IMR-90 (cell line): ENCODE results near the gene SMIM33. TPM values are rescaled to one million over a fixed set of nuclear protein-coding genes. Genes with fewer than 3 reads are reported as not detected.
A peak's percentile ranks its signal among the peaks of the same experiment; 100 is the strongest.

Experiments
- ATAC-seq: fragments of 200-7000 bp; cut with Tn5 transposase; 2 replicates; pipeline ENCODE4 v1.9.1; 2020; ENCODE audit warnings: low read depth, mild to moderate bottlenecking, moderate library complexity
- BruUV-seq: library from RNA; stranded (reverse); fragments of 400-500 nt; replicated peaks from 2 replicates; lab custom pipeline; 2021; lab: Mats Ljungman, UMichigan
- CTCF ChIA-PET: fragments of 300-600 bp; formaldehyde crosslinking; extraction: SDS; loops from one replicate; lab custom pipeline; 2021; ENCODE audit warnings: antibody characterized with exemption; lab: Yijun Ruan, JAX
- POLR2A ChIA-PET: fragments of 300-600 bp; sonication (Branson Sonifier 250); formaldehyde crosslinking; loops from one replicate; lab custom pipeline; 2022; ENCODE audit warnings: antibody characterized with exemption; ENCODE audit not compliant: unreplicated experiment; lab: Charles Lee
- DNase-seq: peaks from one replicate; pipeline ENCODE4 v3.0.0; 2013
- H2AFZ ChIP-seq: replicated peaks from 2 replicates; pipeline ENCODE3; 2013; ENCODE audit warnings: low read length, mild to moderate bottlenecking; ENCODE audit not compliant: poor library complexity
- H2AK5ac ChIP-seq: 2 replicates; pipeline ENCODE4 v1.6.1; 2013; ENCODE audit warnings: low read depth, low read length, inconsistent platforms
- H2AK9ac ChIP-seq: replicated peaks from 2 replicates; pipeline ENCODE3; 2013; ENCODE audit warnings: mild to moderate bottlenecking, low read depth, low read length, moderate library complexity; ENCODE audit not compliant: poor library complexity
- H2BK120ac ChIP-seq: 2 replicates; pipeline ENCODE4 v1.6.1; 2013; ENCODE audit warnings: low read depth, low read length, inconsistent platforms
- H2BK15ac ChIP-seq: 3 replicates; pipeline ENCODE4 v1.6.1; 2013; ENCODE audit warnings: low read depth, low read length, inconsistent platforms
- H2BK20ac ChIP-seq: 2 replicates; pipeline ENCODE4 v1.6.1; 2013; ENCODE audit warnings: low read depth, mild to moderate bottlenecking, inconsistent platforms, low read length, moderate library complexity
- H2BK5ac ChIP-seq: 2 replicates; pipeline ENCODE4 v1.6.1; 2013; ENCODE audit warnings: mild to moderate bottlenecking, low read depth, low read length, inconsistent platforms; ENCODE audit not compliant: poor library complexity, severe bottlenecking
- H3K14ac ChIP-seq: replicated peaks from 2 replicates; pipeline ENCODE4 v1.6.1; 2013; ENCODE audit warnings: low read depth, low read length, inconsistent platforms
- H3K18ac ChIP-seq: 2 replicates; pipeline ENCODE4 v1.6.1; 2013; ENCODE audit warnings: low read depth, low read length, control low read depth
- H3K23ac ChIP-seq: 2 replicates; pipeline ENCODE4 v1.6.1; 2013; ENCODE audit warnings: low read depth, low read length, inconsistent platforms
- H3K27ac ChIP-seq: 2 replicates; pipeline ENCODE4 v1.5.1; 2013; ENCODE audit warnings: mild to moderate bottlenecking, control low read depth, low read length; ENCODE audit not compliant: insufficient read depth
- H3K27me3 ChIP-seq: 2 replicates; pipeline ENCODE4 v1.6.1; 2013; ENCODE audit warnings: low read length; ENCODE audit not compliant: control insufficient read depth, insufficient read depth
- H3K36me3 ChIP-seq: 2 replicates; pipeline ENCODE4 v1.6.1; 2013; ENCODE audit warnings: low read length, mixed read lengths; ENCODE audit not compliant: control insufficient read depth, insufficient read depth
- H3K4ac ChIP-seq: 2 replicates; pipeline ENCODE4 v1.6.1; 2013; ENCODE audit warnings: low read depth, low read length, inconsistent platforms
- H3K4me1 ChIP-seq: 2 replicates; pipeline ENCODE4 v1.6.1; 2013; ENCODE audit warnings: low read length, mixed read lengths; ENCODE audit not compliant: control insufficient read depth, insufficient read depth
- H3K4me2 ChIP-seq: 2 replicates; pipeline ENCODE4 v1.6.1; 2013; ENCODE audit warnings: low read depth, mild to moderate bottlenecking, control low read depth, low read length, moderate library complexity
- H3K4me3 ChIP-seq: 2 replicates; pipeline ENCODE4 v1.5.1; 2013; ENCODE audit warnings: low read depth, mild to moderate bottlenecking, control low read depth, low read length, moderate library complexity; ENCODE audit not compliant: insufficient read depth
- H3K56ac ChIP-seq: 2 replicates; pipeline ENCODE4 v1.6.1; 2013; ENCODE audit warnings: low read length, inconsistent platforms; ENCODE audit not compliant: insufficient read depth; ENCODE audit errors: extremely low read depth
- H3K79me1 ChIP-seq, 2 experiments: 2 replicates each; pipeline ENCODE4 v1.6.1; 2013; ENCODE audit warnings: low read length in 2 of 2, inconsistent platforms in 1 of 2, low read depth in 1 of 2
- H3K9ac ChIP-seq: 2 replicates; pipeline ENCODE4 v1.6.1; 2013; ENCODE audit warnings: low read depth, low read length, control low read depth
- H3K9me1 ChIP-seq: 2 replicates; pipeline ENCODE4 v1.6.1; 2013; ENCODE audit warnings: low read length, inconsistent platforms; ENCODE audit not compliant: insufficient read depth
- H3K9me3 ChIP-seq: 2 replicates; pipeline ENCODE4 v1.6.1; 2013; ENCODE audit warnings: low read length; ENCODE audit not compliant: control insufficient read depth, insufficient read depth
- H4K20me1 ChIP-seq: 2 replicates; pipeline ENCODE4 v1.6.1; 2013; ENCODE audit warnings: low read length, inconsistent platforms; ENCODE audit not compliant: insufficient read depth
- H4K5ac ChIP-seq: 2 replicates; pipeline ENCODE4 v1.6.1; 2013; ENCODE audit warnings: mild to moderate bottlenecking, low read depth, low read length, control low read depth
- H4K8ac ChIP-seq, 2 experiments: 2 replicates each; pipeline ENCODE4 v1.6.1; 2013; ENCODE audit warnings: low read depth in 2 of 2, low read length in 2 of 2, control low read depth in 1 of 2, inconsistent platforms in 1 of 2
- H4K91ac ChIP-seq: 2 replicates; pipeline ENCODE4 v1.6.1; 2013; ENCODE audit warnings: low read depth, low read length, inconsistent platforms; ENCODE audit not compliant: insufficient read depth
- CHD1 ChIP-seq: IDR thresholded peaks from 2 replicates; pipeline ENCODE4 v1.6.1; 2012; ENCODE audit warnings: low read depth, low read length, improper control_type of control experiment
- dilution Hi-C: fragments of 300-500 bp; cut with HindIII; formaldehyde crosslinking; loops from one replicate; pipeline ENCODE4 v1.14.3; 2018; ENCODE audit warnings: low sequenced_read_pairs; ENCODE audit not compliant: unreplicated experiment
- in situ Hi-C: fragments of 300-500 bp; cut with MboI; formaldehyde crosslinking; loops from 3 replicates; pipeline ENCODE4 v1.14.3; 2019; ENCODE audit warnings: low sequenced_read_pairs, inconsistent platforms, mixed read lengths
- intact Hi-C: fragments of 100-400 bp; cut with micrococcal nuclease; formaldehyde crosslinking; loops from 2 replicates; pipeline ENCODE4 v1.10.0; 2022
- polyA plus RNA-seq, 3 experiments: library from polyadenylated mRNA; depleted of rRNA; stranded (reverse); fragments of >200 nt; gene quantifications; 2 replicates each; pipeline ENCODE4 v1.2.3, GENCODE V29; 2012; ENCODE audit warnings: low replicate concordance in 1 of 3
- total RNA-seq: library from RNA; depleted of rRNA; stranded (reverse); fragments of >200 nt; gene quantifications from 2 replicates; pipeline ENCODE4 v1.2.3, GENCODE V29; 2012

Gene SMIM33
- total and polyA plus RNA-seq, 2 of the 4 experiments (the other 2 are of a cell fraction), result not detected

GRCh38 chr5:139494832-139495231 is 24.0 kb downstream of the SMIM33 start:
- peak; percentile 4; the same call in 1 of the 2 replicates for ATAC-seq
- Histone ChIP-seq H4K91ac (peak overlapping the region; percentile 73), H3K36me3 (no peaks in the 10 kb centered on the region), H3K9ac (no peak overlapping the region), H3K27me3 (no peaks in the 10 kb centered on the region), H3K18ac (peak overlapping the region; percentile 94; the same call in 1 of the 2 replicates), H3K4me1 (peaks cover 19% of the 10 kb centered on the region), H3K9me3 (no peaks in the 10 kb centered on the region), H3K79me1 (no peaks in the 10 kb centered on the region), H3K14ac (peak overlapping the region; percentile 96), H2BK15ac (peak overlapping the region; percentile 83; the same call in 2 of the 3 replicates), H2AFZ (peak overlapping the region; percentile 64), H2BK120ac (peak overlapping the region; percentile 98), H3K4me2 (no peak overlapping the region; the same call in 1 of the 2 replicates), H2BK5ac (peak overlapping the region; percentile 93), H3K4ac (peak overlapping the region; percentile 98), H3K27ac (peak overlapping the region; percentile 30), H3K56ac (peak overlapping the region; percentile 62; the same call in 1 of the 2 replicates), H4K5ac (peak overlapping the region; percentile 79; the same call in 1 of the 2 replicates), H4K20me1 (no peaks in the 10 kb centered on the region), H2AK5ac (peak overlapping the region; percentile 98), H3K9me1 (peaks cover 18% of the 10 kb centered on the region), H2BK20ac (peak overlapping the region; percentile 96), H4K8ac (peak overlapping the region; percentile 66 to 91; a peak in 3 of 4 replicates), H3K23ac (peak overlapping the region; percentile 94), H3K4me3 (no peak overlapping the region), H2AK9ac (no peak overlapping the region)
- intact Hi-C loops, result no loop called here
- CTCF ChIA-PET, result interaction anchor here (0.6 to 1.5 kb wide), 3 partner anchors 9 to 72 kb away, joined by 3 to 5 read pairs (median 4); no protein-coding TSS in a partner anchor
- TF ChIP-seq CHD1, result no peak
- in situ Hi-C loops, result no loop called here
- POLR2A ChIA-PET, result no interaction called here
- BruUV-seq, result no TSS peak
- dilution Hi-C loops, result no loop called here
- DNase-seq, result peak; percentile 58
